OCI-LY3 (cell line): ENCODE data around the gene MARCHF9.

Experiments used
- H2AFZ ChIP-seq: fragments of 200-600, 300-600 bp; shearing (Covaris generic); 2 replicates; pipeline ENCODE4 v1.6.0; 2014; ENCODE audit warnings: antibody characterized with exemption, low read depth, low read length
- H3K27ac ChIP-seq: fragments of 200-600, 300-600 bp; sonication (generic); 2 replicates; pipeline ENCODE4 v1.5.1; 2014; ENCODE audit warnings: mild to moderate bottlenecking, low read length, moderate library complexity, mixed read lengths
- H3K27me3 ChIP-seq: fragments of 200-600, 300-600 bp; sonication (generic); 2 replicates; pipeline ENCODE4 v1.6.1; 2014; ENCODE audit warnings: low read depth, low read length, mixed read lengths
- H3K36me3 ChIP-seq: fragments of 200-600, 300-600 bp; sonication (generic); replicated peaks from 2 replicates; pipeline ENCODE3; 2014; ENCODE audit warnings: low read depth, low read length, mixed read lengths
- H3K4me1 ChIP-seq: fragments of 300-600, 200-600 bp; sonication (generic); 2 replicates; pipeline ENCODE4 v1.6.1; 2014; ENCODE audit warnings: low read length, mixed read lengths
- H3K4me2 ChIP-seq: fragments of 200-600, 300-600 bp; sonication (generic); 2 replicates; pipeline ENCODE4 v1.6.1; 2014; ENCODE audit warnings: low read length, mixed read lengths
- H3K4me3 ChIP-seq: fragments of 300-600, 200-600 bp; sonication (generic); 2 replicates; pipeline ENCODE4 v1.5.1; 2014; ENCODE audit warnings: antibody characterized with exemption, mild to moderate bottlenecking, low read length, moderate library complexity
- H3K79me2 ChIP-seq: fragments of 300-600, 200-600 bp; shearing (Covaris generic); 2 replicates; pipeline ENCODE4 v1.6.1; 2014; ENCODE audit warnings: mild to moderate bottlenecking, low read length, mixed read lengths
- H3K9ac ChIP-seq: fragments of 300-600, 200-600 bp; shearing (Covaris generic); 2 replicates; pipeline ENCODE4 v1.6.0; 2014; ENCODE audit warnings: mild to moderate bottlenecking, low read length, moderate library complexity
- H3K9me3 ChIP-seq: fragments of 200-600, 300-600 bp; shearing (Covaris generic); 2 replicates; pipeline ENCODE4 v1.6.1; 2014; ENCODE audit warnings: low read length, mixed read lengths; ENCODE audit not compliant: insufficient read depth
- H4K20me1 ChIP-seq: fragments of 200-600, 300-600 bp; sonication (generic); 2 replicates; pipeline ENCODE4 v1.6.1; 2016; ENCODE audit warnings: low read length, mixed read lengths; ENCODE audit not compliant: insufficient read depth
- CTCF ChIP-seq: fragments of 200-600, 300-600 bp; sonication (generic); IDR thresholded peaks from 2 replicates; pipeline ENCODE4 v1.5.1; 2014; ENCODE audit warnings: antibody characterized with exemption, low read length, low read depth
- EZH2phosphoT487 ChIP-seq: fragments of 200-600 bp; shearing (Covaris generic); IDR thresholded peaks from 2 replicates; pipeline ENCODE4 v1.6.1; 2018; ENCODE audit warnings: antibody characterized with exemption, mixed run types, low read depth

The MARCHF9 gene

GRCh38 chr12:57767305-57767698 lies 12.4 kb downstream of the MARCHF9 start:
- TF ChIP-seq CTCF (no peak), EZH2phosphoT487 (no peak)
- H4K20me1 ChIP-seq = no peaks in the 10 kb centered on the region
- H3K9me3 ChIP-seq = no peaks in the 10 kb centered on the region
- H3K4me3 ChIP-seq = no peak overlapping the region
- peaks cover 32% of the 10 kb centered on the region for H3K36me3 ChIP-seq
- no peak overlapping the region for H3K27ac ChIP-seq
- peaks cover 8% of the 10 kb centered on the region for H3K4me1 ChIP-seq
- H2AFZ ChIP-seq = no peak overlapping the region
- H3K27me3 ChIP-seq = no peaks in the 10 kb centered on the region
- no peak overlapping the region for H3K9ac ChIP-seq
- no peak overlapping the region for H3K4me2 ChIP-seq
- peaks cover 12% of the 10 kb centered on the region for H3K79me2 ChIP-seq

GRCh38 chr12:57767876-57768275 lies 13.0 kb downstream of the MARCHF9 start:
- no peak for TF ChIP-seq CTCF
- no peak for TF ChIP-seq EZH2phosphoT487
- Histone ChIP-seq H3K27ac (no peak overlapping the region), H3K27me3 (no peaks in the 10 kb centered on the region), H3K9me3 (no peaks in the 10 kb centered on the region), H3K4me3 (no peak overlapping the region), H4K20me1 (no peaks in the 10 kb centered on the region), H3K9ac (no peak overlapping the region), H3K79me2 (peaks cover 12% of the 10 kb centered on the region), H3K36me3 (peaks cover 29% of the 10 kb centered on the region), H3K4me1 (peaks cover 10% of the 10 kb centered on the region), H2AFZ (no peak overlapping the region), H3K4me2 (no peak overlapping the region)

GRCh38 chr12:57769594-57769993 lies 14.7 kb downstream of the MARCHF9 start:
- H3K79me2 ChIP-seq = peaks cover 12% of the 10 kb centered on the region
- H3K4me2 ChIP-seq = no peak overlapping the region
- peaks cover 29% of the 10 kb centered on the region for H3K36me3 ChIP-seq
- H3K27ac ChIP-seq = no peak overlapping the region
- peaks cover 13% of the 10 kb centered on the region for H3K4me1 ChIP-seq
- no peak overlapping the region for H2AFZ ChIP-seq
- H3K9me3 ChIP-seq = no peaks in the 10 kb centered on the region
- no peak overlapping the region for H3K4me3 ChIP-seq
- no peaks in the 10 kb centered on the region for H4K20me1 ChIP-seq
- H3K27me3 ChIP-seq = no peaks in the 10 kb centered on the region
- TF ChIP-seq CTCF (no peak), EZH2phosphoT487 (no peak)
- no peak overlapping the region for H3K9ac ChIP-seq

- peak overlapping the region; percentile 78 for H3K4me3 ChIP-seq
- peaks cover 29% of the 10 kb centered on the region for H3K36me3 ChIP-seq
- peak overlapping the region; percentile 80 for H3K4me2 ChIP-seq
- H2AFZ ChIP-seq = no peak overlapping the region
- no peak for TF ChIP-seq CTCF
- TF ChIP-seq EZH2phosphoT487 = no peak
- no peaks in the 10 kb centered on the region for H3K9me3 ChIP-seq
- peak overlapping the region; percentile 77; the same call in 1 of the 2 replicates for H3K9ac ChIP-seq
- no peaks in the 10 kb centered on the region for H4K20me1 ChIP-seq
- no peaks in the 10 kb centered on the region for H3K27me3 ChIP-seq
- H3K4me1 ChIP-seq = peaks cover 9% of the 10 kb centered on the region
- H3K79me2 ChIP-seq = peaks cover 12% of the 10 kb centered on the region
- no peak overlapping the region for H3K27ac ChIP-seq
Measured at GRCh38 chr12:57770734-57771133, 15.8 kb downstream of the MARCHF9 start.
